Nephron (organoid): Measurements from ENCODE around the gene KPNA6.
"Not testable (repeated sequence)": the region's sequence is repeated elsewhere in the genome, so short reads cannot be mapped to it uniquely, and the experiment has no call there.

Experiments used
- H3K27ac Mint-ChIP-seq, 3 experiments: 2 replicates each; pipeline ENCODE4 v1.8.0; 2020; ENCODE audit warnings: mixed read lengths in 3 of 3, mild to moderate bottlenecking in 2 of 3, moderate library complexity in 1 of 3
- H3K27me3 Mint-ChIP-seq: 2 replicates; pipeline ENCODE4 v1.8.0; 2021; ENCODE audit warnings: low read depth, mild to moderate bottlenecking, moderate library complexity, mixed read lengths
- H3K36me3 Mint-ChIP-seq: 2 replicates; pipeline ENCODE4 v1.8.0; 2020; ENCODE audit warnings: low read depth, mixed read lengths
- H3K4me1 Mint-ChIP-seq: 2 replicates; pipeline ENCODE4 v1.8.0; 2020; ENCODE audit warnings: mixed read lengths
- H3K4me3 Mint-ChIP-seq, 3 experiments: 2 replicates each; pipeline ENCODE4 v1.8.0; 2020; ENCODE audit warnings: mild to moderate bottlenecking in 3 of 3, mixed read lengths in 3 of 3, moderate library complexity in 2 of 3
- H3K9me3 Mint-ChIP-seq: 2 replicates; pipeline ENCODE4 v1.8.0; 2020; ENCODE audit warnings: mixed read lengths
- TF ChIP-seq, protein P1 (sequence below), 3 experiments: fragments of 200-600 bp; sonication (generic); IDR thresholded peaks; one replicate each; pipeline ENCODE4 v1.5.0; 2021; ENCODE audit warnings: antibody characterized with exemption in 3 of 3; ENCODE audit not compliant: unreplicated experiment in 3 of 3

The KPNA6 gene

GRCh38 chr1:32077451-32077850 lies 30.4 kb upstream of the KPNA6 start:
- peaks cover 13% of the 10 kb centered on the region for H3K4me1 Mint-ChIP-seq
- peaks cover 38% of the 10 kb centered on the region for H3K36me3 Mint-ChIP-seq
- no peaks in the 10 kb centered on the region for H3K9me3 Mint-ChIP-seq
- H3K4me3 Mint-ChIP-seq = peak overlapping the region in 2 of 3 experiments; percentile 16 to 40
- TF ChIP-seq, protein P1, sequence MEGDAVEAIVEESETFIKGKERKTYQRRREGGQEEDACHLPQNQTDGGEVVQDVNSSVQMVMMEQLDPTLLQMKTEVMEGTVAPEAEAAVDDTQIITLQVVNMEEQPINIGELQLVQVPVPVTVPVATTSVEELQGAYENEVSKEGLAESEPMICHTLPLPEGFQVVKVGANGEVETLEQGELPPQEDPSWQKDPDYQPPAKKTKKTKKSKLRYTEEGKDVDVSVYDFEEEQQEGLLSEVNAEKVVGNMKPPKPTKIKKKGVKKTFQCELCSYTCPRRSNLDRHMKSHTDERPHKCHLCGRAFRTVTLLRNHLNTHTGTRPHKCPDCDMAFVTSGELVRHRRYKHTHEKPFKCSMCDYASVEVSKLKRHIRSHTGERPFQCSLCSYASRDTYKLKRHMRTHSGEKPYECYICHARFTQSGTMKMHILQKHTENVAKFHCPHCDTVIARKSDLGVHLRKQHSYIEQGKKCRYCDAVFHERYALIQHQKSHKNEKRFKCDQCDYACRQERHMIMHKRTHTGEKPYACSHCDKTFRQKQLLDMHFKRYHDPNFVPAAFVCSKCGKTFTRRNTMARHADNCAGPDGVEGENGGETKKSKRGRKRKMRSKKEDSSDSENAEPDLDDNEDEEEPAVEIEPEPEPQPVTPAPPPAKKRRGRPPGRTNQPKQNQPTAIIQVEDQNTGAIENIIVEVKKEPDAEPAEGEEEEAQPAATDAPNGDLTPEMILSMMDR (IDR thresholded peaks at IDR 0.05; ENCODE audit: unreplicated experiment in 3 of 3) = no peak
- peak overlapping the region in 1 of 3 experiments; percentile 68 for H3K27ac Mint-ChIP-seq
- H3K27me3 Mint-ChIP-seq = no peaks in the 10 kb centered on the region

- H3K4me1 Mint-ChIP-seq = no peaks in the 10 kb centered on the region
- H3K27ac Mint-ChIP-seq = no peak overlapping the region
- peaks cover 62% of the 10 kb centered on the region for H3K36me3 Mint-ChIP-seq
- H3K27me3 Mint-ChIP-seq = no peaks in the 10 kb centered on the region
- no peaks in the 10 kb centered on the region for H3K9me3 Mint-ChIP-seq
- TF ChIP-seq, protein P1 (IDR thresholded peaks at IDR 0.05; ENCODE audit: unreplicated experiment in 3 of 3) = no peak
- no peak overlapping the region for H3K4me3 Mint-ChIP-seq
These were observed 25.8 kb upstream of the KPNA6 start for GRCh38 chr1:32082022-32082421.

- not testable (repeated sequence) for H3K4me3 Mint-ChIP-seq, H3K27ac Mint-ChIP-seq, H3K4me1 Mint-ChIP-seq, H3K9me3 Mint-ChIP-seq, H3K27me3 Mint-ChIP-seq
- H3K36me3 Mint-ChIP-seq = peaks cover 63% of the 10 kb centered on the region
These were observed 21.5 kb upstream of the KPNA6 start for GRCh38 chr1:32086381-32086780.

DNA sequence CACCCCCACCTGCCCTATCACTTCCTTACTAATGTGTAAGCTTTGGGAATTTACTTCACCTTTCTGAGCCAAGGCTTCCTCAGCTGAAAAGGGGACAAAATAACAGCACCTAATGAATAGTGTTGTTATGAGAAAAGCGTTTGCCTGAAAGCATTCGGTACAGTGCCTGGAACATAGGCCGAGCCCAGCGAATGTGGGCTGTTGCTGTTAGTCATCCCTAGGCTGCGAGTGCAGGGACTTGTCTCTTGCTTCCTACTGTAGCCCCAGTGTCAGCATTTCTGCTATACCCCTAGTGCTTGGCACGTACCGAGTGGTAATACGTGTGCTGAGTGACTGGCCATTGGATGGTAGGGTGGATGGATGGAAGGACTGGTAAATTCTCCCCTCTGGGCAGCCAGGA lies 16.7 kb upstream of the KPNA6 start:
- no peaks in the 10 kb centered on the region for H3K9me3 Mint-ChIP-seq
- H3K4me3 Mint-ChIP-seq = no peak overlapping the region
- TF ChIP-seq, protein P1 (IDR thresholded peaks at IDR 0.05; ENCODE audit: unreplicated experiment in 3 of 3) = no peak
- no peak overlapping the region for H3K27ac Mint-ChIP-seq
- no peaks in the 10 kb centered on the region for H3K27me3 Mint-ChIP-seq
- no peaks in the 10 kb centered on the region for H3K4me1 Mint-ChIP-seq
- peaks cover 59% of the 10 kb centered on the region for H3K36me3 Mint-ChIP-seq

- Mint-ChIP-seq H3K27ac (no peak overlapping the region), H3K36me3 (peaks cover 57% of the 10 kb centered on the region), H3K4me1 (no peaks in the 10 kb centered on the region), H3K9me3 (no peaks in the 10 kb centered on the region), H3K27me3 (no peaks in the 10 kb centered on the region), H3K4me3 (no peak overlapping the region)
- TF ChIP-seq, protein P1 (IDR thresholded peaks at IDR 0.05; ENCODE audit: unreplicated experiment in 3 of 3) = no peak
These were observed 16.3 kb upstream of the KPNA6 start for GRCh38 chr1:32091591-32091990.

- Mint-ChIP-seq H3K4me1 (no peaks in the 10 kb centered on the region), H3K27ac (no peak overlapping the region), H3K9me3 (no peaks in the 10 kb centered on the region), H3K4me3 (no peak overlapping the region), H3K27me3 (no peaks in the 10 kb centered on the region), H3K36me3 (peaks cover 64% of the 10 kb centered on the region)
- TF ChIP-seq, protein P1 (IDR thresholded peaks at IDR 0.05; ENCODE audit: unreplicated experiment in 3 of 3) = no peak
These were observed 12.9 kb upstream of the KPNA6 start for GRCh38 chr1:32094746-32095521.
